Activated CD8-positive, alpha-beta T cell treated with anti-CD3 and anti-CD28 coated beads, Interleukin-2, amount 10 ng/mL, durations not matched to agents 7 days and 5 days (primary cell): Measurements from ENCODE around the gene BARX1. TPM values are rescaled to one million over a fixed set of nuclear protein-coding genes. Genes with fewer than 3 reads are reported as not detected.

ENCODE experiments used
- ATAC-seq: fragments of 150-1000 bp; cut with Tn5 transposase; one replicate; pipeline ENCODE4 v1.10.0; 2021; ENCODE audit warnings: moderate library complexity
- CTCF ChIA-PET: fragments of 350-600 bp; sonication (Branson Sonifier 250); formaldehyde crosslinking; loops from one replicate; lab custom pipeline; 2021; ENCODE audit warnings: antibody characterized with exemption; lab: Charles Lee
- POLR2A ChIA-PET: fragments of 350-600 bp; sonication (Branson Sonifier 250); formaldehyde crosslinking; loops from one replicate; lab custom pipeline; 2021; ENCODE audit warnings: antibody characterized with exemption; lab: Charles Lee
- DNase-seq: peaks from one replicate; pipeline ENCODE4 v3.0.0-alpha.2; 2020
- H3K27ac Mint-ChIP-seq: one replicate; pipeline ENCODE4 v1.8.0; 2021; ENCODE audit warnings: mild to moderate bottlenecking, mixed read lengths
- H3K27me3 Mint-ChIP-seq: one replicate; pipeline ENCODE4 v1.8.0; 2021; ENCODE audit warnings: low read depth, mixed read lengths
- H3K36me3 Mint-ChIP-seq: one replicate; pipeline ENCODE4 v1.8.0; 2021; ENCODE audit warnings: low read depth, mixed read lengths
- H3K4me1 Mint-ChIP-seq: one replicate; pipeline ENCODE4 v1.8.0; 2021; ENCODE audit warnings: low read depth, mixed read lengths
- H3K4me3 Mint-ChIP-seq: one replicate; pipeline ENCODE4 v1.8.0; 2021; ENCODE audit warnings: mild to moderate bottlenecking, mixed read lengths
- H3K9me3 Mint-ChIP-seq: one replicate; pipeline ENCODE4 v1.8.0; 2022; ENCODE audit warnings: mixed read lengths; ENCODE audit not compliant: insufficient read depth
- total RNA-seq, 2 experiments: library from RNA; stranded (reverse); gene quantifications; one replicate each; pipeline ENCODE4 v1.2.3, GENCODE V29; 2021

Gene BARX1
- total RNA-seq, 2 experiments from 2014 or later, result 0.53 TPM; not detected in 1

- DNase-seq, result no peak
- no peaks in the 10 kb centered on the region for H3K36me3 Mint-ChIP-seq
- H3K27ac Mint-ChIP-seq, result no peak overlapping the region
- ATAC-seq, result no peak
- H3K27me3 Mint-ChIP-seq, result peaks cover 8% of the 10 kb centered on the region
- CTCF ChIA-PET, result interaction anchor here (1.1 to 1.3 kb wide), 2 partner anchors 83 to 227 kb away, joined by 4 read pairs; no protein-coding TSS in a partner anchor
- H3K4me3 Mint-ChIP-seq, result no peak overlapping the region
- H3K9me3 Mint-ChIP-seq, result no peaks in the 10 kb centered on the region
- POLR2A ChIA-PET, result no interaction called here
- peaks cover 2% of the 10 kb centered on the region for H3K4me1 Mint-ChIP-seq
Observed at GRCh38 chr9:93908591-93909241, 46.4 kb downstream of the BARX1 start.

GRCh38 chr9:93907551-93908199 is 47.5 kb downstream of the BARX1 start:
- no peaks in the 10 kb centered on the region for H3K9me3 Mint-ChIP-seq
- no peak overlapping the region for H3K4me3 Mint-ChIP-seq
- ChIA-PET POLR2A (no interaction called here), CTCF (no interaction called here)
- peaks cover 8% of the 10 kb centered on the region for H3K27me3 Mint-ChIP-seq
- ATAC-seq, result no peak
- H3K4me1 Mint-ChIP-seq, result peaks cover 2% of the 10 kb centered on the region
- no peak overlapping the region for H3K27ac Mint-ChIP-seq
- no peak for DNase-seq
- no peaks in the 10 kb centered on the region for H3K36me3 Mint-ChIP-seq

- H3K27me3 Mint-ChIP-seq, result peaks cover 8% of the 10 kb centered on the region
- peaks cover 2% of the 10 kb centered on the region for H3K4me1 Mint-ChIP-seq
- no peak for ATAC-seq
- ChIA-PET CTCF (no interaction called here), POLR2A (no interaction called here)
- H3K4me3 Mint-ChIP-seq, result no peak overlapping the region
- no peaks in the 10 kb centered on the region for H3K9me3 Mint-ChIP-seq
- H3K36me3 Mint-ChIP-seq, result no peaks in the 10 kb centered on the region
- DNase-seq, result no peak
- H3K27ac Mint-ChIP-seq, result no peak overlapping the region
Observed at GRCh38 chr9:93906195-93906880, 48.8 kb downstream of the BARX1 start.

DNA sequence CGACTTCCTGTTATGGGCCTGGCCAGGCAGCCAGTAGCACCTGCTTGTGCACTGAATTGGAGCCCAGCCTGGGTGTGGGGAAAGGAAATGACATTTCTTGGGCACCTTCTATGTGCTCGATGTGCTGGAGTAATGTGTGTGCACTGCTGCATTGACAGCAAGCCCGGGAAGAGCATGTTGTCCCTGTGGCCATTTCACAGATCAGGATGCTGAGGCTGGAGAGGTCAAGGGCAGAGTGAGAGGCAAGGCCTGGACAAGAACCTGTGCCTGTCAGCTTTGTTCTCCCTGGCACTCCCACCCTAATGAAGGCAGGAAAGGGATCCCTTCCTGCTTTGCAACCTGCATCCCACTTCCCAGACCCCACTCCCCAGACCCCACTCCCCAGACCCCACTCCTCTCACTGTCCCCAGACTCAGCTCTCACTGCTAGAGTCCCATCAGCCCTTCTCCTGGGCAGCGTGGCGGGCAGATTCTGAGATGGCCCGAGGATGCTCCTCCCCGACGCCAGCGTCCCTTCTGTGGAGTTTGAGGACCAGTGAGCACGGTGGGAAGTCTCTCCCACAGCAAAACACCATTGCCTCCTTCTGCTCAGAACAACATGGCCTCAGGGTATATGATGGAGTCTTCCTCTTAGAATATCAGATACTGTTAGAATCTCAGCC is 49.6 kb downstream of the BARX1 start:
- DNase-seq (no peak), ATAC-seq (no peak)
- no peak overlapping the region for H3K27ac Mint-ChIP-seq
- peaks cover 2% of the 10 kb centered on the region for H3K4me1 Mint-ChIP-seq
- H3K36me3 Mint-ChIP-seq, result no peaks in the 10 kb centered on the region
- no peaks in the 10 kb centered on the region for H3K9me3 Mint-ChIP-seq
- H3K27me3 Mint-ChIP-seq, result peaks cover 8% of the 10 kb centered on the region
- ChIA-PET CTCF (no interaction called here), POLR2A (no interaction called here)
- no peak overlapping the region for H3K4me3 Mint-ChIP-seq

GRCh38 chr9:93904649-93905472 is 50.3 kb downstream of the BARX1 start:
- Mint-ChIP-seq H3K27ac (no peak overlapping the region), H3K9me3 (no peaks in the 10 kb centered on the region), H3K4me1 (peaks cover 2% of the 10 kb centered on the region), H3K4me3 (no peak overlapping the region), H3K36me3 (no peaks in the 10 kb centered on the region), H3K27me3 (peaks cover 8% of the 10 kb centered on the region)
- POLR2A ChIA-PET, result no interaction called here
- DNase-seq (no peak), ATAC-seq (no peak)
- CTCF ChIA-PET, result no interaction called here

GRCh38 chr9:93903886-93904648 is 51.1 kb downstream of the BARX1 start:
- H3K4me1 Mint-ChIP-seq, result peaks cover under 1% of the 10 kb centered on the region
- H3K9me3 Mint-ChIP-seq, result no peaks in the 10 kb centered on the region
- ATAC-seq (no peak), DNase-seq (no peak)
- H3K27ac Mint-ChIP-seq, result no peak overlapping the region
- H3K27me3 Mint-ChIP-seq, result peaks cover 8% of the 10 kb centered on the region
- ChIA-PET CTCF (no interaction called here), POLR2A (no interaction called here)
- H3K36me3 Mint-ChIP-seq, result no peaks in the 10 kb centered on the region
- H3K4me3 Mint-ChIP-seq, result no peak overlapping the region

- Mint-ChIP-seq H3K36me3 (no peaks in the 10 kb centered on the region), H3K9me3 (no peaks in the 10 kb centered on the region), H3K27ac (no peak overlapping the region), H3K4me3 (no peak overlapping the region), H3K4me1 (peaks cover 5% of the 10 kb centered on the region), H3K27me3 (peaks cover 4% of the 10 kb centered on the region)
- ChIA-PET CTCF (no interaction called here), POLR2A (no interaction called here)
- no peak for DNase-seq
- ATAC-seq, result no peak
Observed at GRCh38 chr9:93902780-93903655, 52.1 kb downstream of the BARX1 start.

DNA sequence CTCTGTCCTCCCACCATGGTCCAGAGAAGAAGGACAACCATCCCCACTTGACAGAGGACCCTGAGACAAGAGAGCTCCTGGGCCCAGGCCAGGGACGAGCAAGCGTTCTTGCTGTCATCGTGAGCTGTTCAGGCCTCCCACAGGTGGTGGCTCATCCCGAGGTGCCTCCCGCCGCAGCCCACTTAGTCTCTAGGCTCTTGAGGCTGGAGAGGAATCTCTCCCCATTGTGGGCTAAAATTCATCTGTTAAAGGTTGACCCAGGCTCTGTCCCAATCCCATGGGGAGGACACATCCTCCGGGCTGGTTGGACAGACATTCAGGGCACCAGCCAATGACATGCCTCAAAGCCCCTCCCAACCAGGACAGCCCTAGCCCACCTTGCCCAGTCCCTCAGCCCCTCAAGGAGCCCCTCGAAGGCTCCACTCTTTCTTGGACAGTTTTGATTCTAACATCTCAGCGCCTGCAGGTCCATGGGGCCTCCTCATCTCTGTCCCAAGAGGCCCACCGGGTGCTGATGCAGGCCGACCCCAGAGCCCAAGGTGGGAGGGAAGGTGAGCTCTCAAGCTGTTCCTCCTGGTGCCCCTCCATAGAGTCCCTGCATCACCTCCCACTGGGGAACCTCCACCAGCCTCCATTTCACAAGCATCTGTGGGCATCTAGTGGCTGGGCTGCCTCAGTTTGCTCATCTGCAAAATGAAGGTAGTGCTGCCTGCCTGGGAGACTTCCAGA is 52.9 kb downstream of the BARX1 start:
- no peak for DNase-seq
- no peak for ATAC-seq
- no peaks in the 10 kb centered on the region for H3K27me3 Mint-ChIP-seq
- H3K4me1 Mint-ChIP-seq, result peaks cover 12% of the 10 kb centered on the region
- ChIA-PET CTCF (no interaction called here), POLR2A (no interaction called here)
- H3K36me3 Mint-ChIP-seq, result no peaks in the 10 kb centered on the region
- no peak overlapping the region for H3K27ac Mint-ChIP-seq
- no peaks in the 10 kb centered on the region for H3K9me3 Mint-ChIP-seq
- H3K4me3 Mint-ChIP-seq, result no peak overlapping the region
